Osteoblast (primary cell): Measurements from ENCODE around the gene ZMYM4. TPM values are rescaled to one million over a fixed set of nuclear protein-coding genes. Genes with fewer than 3 reads are reported as not detected.
"Not testable (repeated sequence)": the region's sequence is repeated elsewhere in the genome, so short reads cannot be mapped to it uniquely, and the experiment has no call there.

Experiments used
- DNase-seq: peaks from one replicate; pipeline ENCODE4 v3.0.0; 2011; ENCODE audit warnings: low spot score, mixed read lengths; ENCODE audit not compliant: insufficient read length; ENCODE audit errors: missing footprints
- H2AFZ ChIP-seq: 2 replicates; pipeline ENCODE4 v1.6.0; 2011; ENCODE audit warnings: mild to moderate bottlenecking, low read length
- H3K27ac ChIP-seq: 2 replicates; pipeline ENCODE4 v1.5.1; 2011; ENCODE audit warnings: mild to moderate bottlenecking, low read depth, low read length, moderate library complexity
- H3K27me3 ChIP-seq: 2 replicates; pipeline ENCODE4 v1.6.0; 2012; ENCODE audit warnings: mild to moderate bottlenecking, control low read depth, inconsistent platforms, low read length, moderate library complexity; ENCODE audit not compliant: insufficient read depth
- H3K36me3 ChIP-seq: 2 replicates; pipeline ENCODE4 v1.5.1; 2011; ENCODE audit warnings: mild to moderate bottlenecking, low read length, control low read depth, moderate library complexity; ENCODE audit not compliant: insufficient read depth
- H3K4me1 ChIP-seq: 2 replicates; pipeline ENCODE4 v1.5.1; 2011; ENCODE audit warnings: mild to moderate bottlenecking, low read length, control low read depth, moderate library complexity; ENCODE audit not compliant: insufficient read depth
- H3K4me2 ChIP-seq: 2 replicates; pipeline ENCODE4 v1.6.0; 2011; ENCODE audit warnings: mild to moderate bottlenecking, low read length; ENCODE audit not compliant: insufficient read depth
- H3K4me3 ChIP-seq: fragments of 200-600 bp; sonication (generic); 3 replicates; pipeline ENCODE4 v1.5.1; 2012; ENCODE audit warnings: mild to moderate bottlenecking, low read length, inconsistent platforms; ENCODE audit not compliant: insufficient read depth
- H3K79me2 ChIP-seq: 2 replicates; pipeline ENCODE4 v1.6.0; 2012; ENCODE audit warnings: mild to moderate bottlenecking, low read length, control low read depth, inconsistent platforms; ENCODE audit not compliant: insufficient read depth
- H3K9me3 ChIP-seq: 2 replicates; pipeline ENCODE4 v1.5.1; 2011; ENCODE audit warnings: low read depth, low read length, control low read depth
- H4K20me1 ChIP-seq: 2 replicates; pipeline ENCODE4 v1.6.0; 2012; ENCODE audit warnings: mild to moderate bottlenecking, low read length, control low read depth; ENCODE audit not compliant: insufficient read depth
- total RNA-seq: library from RNA; depleted of rRNA; stranded (reverse); fragments of >200 nt; gene quantifications from 2 replicates; pipeline ENCODE4 v1.2.3, GENCODE V29; 2012
- TF ChIP-seq, protein P1 (sequence below): IDR thresholded peaks from 2 replicates; pipeline ENCODE4 v1.5.1; 2011; ENCODE audit warnings: mild to moderate bottlenecking, low read depth, low read length, moderate library complexity; ENCODE audit errors: extremely low read depth

Gene ZMYM4
- total RNA-seq, 1 donor = 49.9 TPM

GRCh38 chr1:35369922-35370671 is 101.6 kb downstream of the ZMYM4 start:
- H3K9me3 ChIP-seq = no peaks in the 10 kb centered on the region
- H2AFZ ChIP-seq = no peak overlapping the region
- H3K79me2 ChIP-seq = peaks cover 2% of the 10 kb centered on the region
- no peak overlapping the region for H3K4me2 ChIP-seq
- H3K4me1 ChIP-seq = peaks cover 8% of the 10 kb centered on the region
- peaks cover 2% of the 10 kb centered on the region for H3K36me3 ChIP-seq
- H3K4me3 ChIP-seq = no peak overlapping the region
- DNase-seq = peak; percentile 57
- TF ChIP-seq, protein P1, sequence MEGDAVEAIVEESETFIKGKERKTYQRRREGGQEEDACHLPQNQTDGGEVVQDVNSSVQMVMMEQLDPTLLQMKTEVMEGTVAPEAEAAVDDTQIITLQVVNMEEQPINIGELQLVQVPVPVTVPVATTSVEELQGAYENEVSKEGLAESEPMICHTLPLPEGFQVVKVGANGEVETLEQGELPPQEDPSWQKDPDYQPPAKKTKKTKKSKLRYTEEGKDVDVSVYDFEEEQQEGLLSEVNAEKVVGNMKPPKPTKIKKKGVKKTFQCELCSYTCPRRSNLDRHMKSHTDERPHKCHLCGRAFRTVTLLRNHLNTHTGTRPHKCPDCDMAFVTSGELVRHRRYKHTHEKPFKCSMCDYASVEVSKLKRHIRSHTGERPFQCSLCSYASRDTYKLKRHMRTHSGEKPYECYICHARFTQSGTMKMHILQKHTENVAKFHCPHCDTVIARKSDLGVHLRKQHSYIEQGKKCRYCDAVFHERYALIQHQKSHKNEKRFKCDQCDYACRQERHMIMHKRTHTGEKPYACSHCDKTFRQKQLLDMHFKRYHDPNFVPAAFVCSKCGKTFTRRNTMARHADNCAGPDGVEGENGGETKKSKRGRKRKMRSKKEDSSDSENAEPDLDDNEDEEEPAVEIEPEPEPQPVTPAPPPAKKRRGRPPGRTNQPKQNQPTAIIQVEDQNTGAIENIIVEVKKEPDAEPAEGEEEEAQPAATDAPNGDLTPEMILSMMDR = no peak
- no peaks in the 10 kb centered on the region for H4K20me1 ChIP-seq
- H3K27me3 ChIP-seq = no peaks in the 10 kb centered on the region
- peak overlapping the region; percentile 49 for H3K27ac ChIP-seq

- peak; percentile 52 for DNase-seq
- Histone ChIP-seq H4K20me1 (no peaks in the 10 kb centered on the region), H3K36me3 (peaks cover 2% of the 10 kb centered on the region), H3K79me2 (no peaks in the 10 kb centered on the region), H2AFZ (no peak overlapping the region), H3K4me1 (peaks cover 8% of the 10 kb centered on the region), H3K27me3 (no peaks in the 10 kb centered on the region), H3K27ac (no peak overlapping the region), H3K9me3 (no peaks in the 10 kb centered on the region), H3K4me3 (no peak overlapping the region), H3K4me2 (no peak overlapping the region)
- TF ChIP-seq, protein P1 = no peak
These were observed 103.0 kb downstream of the ZMYM4 start for GRCh38 chr1:35371506-35371905.

DNA sequence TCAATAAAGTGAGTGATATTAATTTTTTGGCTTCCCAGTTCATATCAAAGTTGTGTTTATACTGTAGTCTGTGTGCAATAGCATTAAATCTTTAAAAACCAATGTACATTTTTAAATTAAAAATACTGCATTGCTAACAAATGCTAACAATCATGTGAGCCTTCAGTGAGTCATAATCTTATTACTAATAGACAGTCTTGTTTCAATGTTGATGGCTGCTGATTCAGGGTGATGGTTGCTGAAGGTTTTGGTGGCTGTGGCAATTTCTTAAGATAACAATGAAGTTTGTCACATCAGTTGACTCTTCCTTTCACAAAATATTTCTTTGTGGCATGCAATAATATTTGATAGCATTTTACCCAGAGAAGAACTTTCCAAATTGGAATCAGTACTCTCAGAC is 109.0 kb downstream of the ZMYM4 start:
- H3K27ac ChIP-seq = peak overlapping the region; percentile 40
- peaks cover 9% of the 10 kb centered on the region for H3K4me1 ChIP-seq
- H3K4me2 ChIP-seq = no peak overlapping the region
- H3K9me3 ChIP-seq = no peaks in the 10 kb centered on the region
- H3K27me3 ChIP-seq = no peaks in the 10 kb centered on the region
- H4K20me1 ChIP-seq = no peaks in the 10 kb centered on the region
- TF ChIP-seq, protein P1 = no peak
- H3K36me3 ChIP-seq = peaks cover 5% of the 10 kb centered on the region
- H3K4me3 ChIP-seq = no peak overlapping the region
- H2AFZ ChIP-seq = no peak overlapping the region
- peak; percentile 37 for DNase-seq
- no peaks in the 10 kb centered on the region for H3K79me2 ChIP-seq

GRCh38 chr1:35379317-35380000 is 111.0 kb downstream of the ZMYM4 start:
- Histone ChIP-seq H3K9me3 (no peaks in the 10 kb centered on the region), H3K4me2 (no peak overlapping the region), H3K27ac (no peak overlapping the region), H3K36me3 (peaks cover 5% of the 10 kb centered on the region), H3K79me2 (no peaks in the 10 kb centered on the region), H4K20me1 (no peaks in the 10 kb centered on the region), H2AFZ (no peak overlapping the region), H3K27me3 (no peaks in the 10 kb centered on the region), H3K4me3 (no peak overlapping the region), H3K4me1 (peaks cover 9% of the 10 kb centered on the region)
- TF ChIP-seq, protein P1 = no peak
- peak; percentile 3 for DNase-seq

GRCh38 chr1:35380111-35380510 is 111.6 kb downstream of the ZMYM4 start:
- H3K27me3 ChIP-seq, H3K79me2 ChIP-seq, H3K4me1 ChIP-seq, H3K36me3 ChIP-seq, H3K4me2 ChIP-seq, H3K27ac ChIP-seq, H3K4me3 ChIP-seq, H4K20me1 ChIP-seq, H2AFZ ChIP-seq, H3K9me3 ChIP-seq: not testable (repeated sequence)
- peak; percentile 43 for DNase-seq
